ENCODE measurements around the gene JUN.

DNA sequence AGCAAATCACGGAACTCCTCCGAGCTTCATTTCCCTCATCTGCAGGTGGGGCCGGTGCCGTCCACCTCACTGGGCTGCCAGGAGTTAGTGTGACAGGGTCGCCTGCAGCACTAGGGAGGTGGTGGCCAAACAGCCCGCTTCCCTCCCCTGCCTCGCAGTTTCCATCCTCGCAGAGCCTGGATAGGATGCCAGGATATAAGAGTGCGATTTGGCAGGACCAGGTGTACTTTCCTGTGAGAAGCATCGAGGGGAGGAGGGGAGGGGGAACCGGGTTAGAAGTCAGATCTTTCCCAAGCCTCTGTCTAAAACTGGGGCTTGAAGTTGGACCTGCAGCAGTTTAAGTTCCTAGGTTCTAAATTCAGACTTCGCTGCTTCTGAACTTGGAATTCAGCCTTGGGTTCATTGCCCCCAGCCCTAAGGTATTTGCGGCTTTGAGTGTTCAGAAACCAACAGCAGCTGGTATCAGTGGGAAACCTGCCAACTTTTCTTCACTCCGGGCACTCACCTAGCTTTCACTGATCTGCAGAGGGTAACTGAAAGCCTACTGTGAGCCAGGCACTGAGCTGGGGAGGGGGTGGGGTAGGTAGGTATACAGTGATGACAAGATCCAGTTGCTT lies 1.7 kb upstream of the JUN start:
- TF ChIP-seq, protein P1, sequence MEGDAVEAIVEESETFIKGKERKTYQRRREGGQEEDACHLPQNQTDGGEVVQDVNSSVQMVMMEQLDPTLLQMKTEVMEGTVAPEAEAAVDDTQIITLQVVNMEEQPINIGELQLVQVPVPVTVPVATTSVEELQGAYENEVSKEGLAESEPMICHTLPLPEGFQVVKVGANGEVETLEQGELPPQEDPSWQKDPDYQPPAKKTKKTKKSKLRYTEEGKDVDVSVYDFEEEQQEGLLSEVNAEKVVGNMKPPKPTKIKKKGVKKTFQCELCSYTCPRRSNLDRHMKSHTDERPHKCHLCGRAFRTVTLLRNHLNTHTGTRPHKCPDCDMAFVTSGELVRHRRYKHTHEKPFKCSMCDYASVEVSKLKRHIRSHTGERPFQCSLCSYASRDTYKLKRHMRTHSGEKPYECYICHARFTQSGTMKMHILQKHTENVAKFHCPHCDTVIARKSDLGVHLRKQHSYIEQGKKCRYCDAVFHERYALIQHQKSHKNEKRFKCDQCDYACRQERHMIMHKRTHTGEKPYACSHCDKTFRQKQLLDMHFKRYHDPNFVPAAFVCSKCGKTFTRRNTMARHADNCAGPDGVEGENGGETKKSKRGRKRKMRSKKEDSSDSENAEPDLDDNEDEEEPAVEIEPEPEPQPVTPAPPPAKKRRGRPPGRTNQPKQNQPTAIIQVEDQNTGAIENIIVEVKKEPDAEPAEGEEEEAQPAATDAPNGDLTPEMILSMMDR (IDR thresholded peaks at IDR 0.05), result no peak
- no peak for TF ChIP-seq POLR2A (IDR thresholded peaks at IDR 0.05)
